GM23338 (cell line): ENCODE results near the gene ROR1. TPM values are rescaled to one million over a fixed set of nuclear protein-coding genes. Genes with fewer than 3 reads are reported as not detected.
A peak's percentile ranks its signal among the peaks of the same experiment; 100 is the strongest.

Source experiments
- ATAC-seq: fragments of 200-7000 bp; cut with Tn5 transposase; 3 replicates; pipeline ENCODE4 v1.9.1; 2020
- DNase-seq: peaks from one replicate; pipeline ENCODE4 v3.0.0-alpha.2; 2015; ENCODE audit warnings: low spot score
- H2AFZ ChIP-seq: fragments of 200-600 bp; sonication (generic); 2 replicates; pipeline ENCODE4 v1.8.0; 2016; ENCODE audit warnings: antibody characterized with exemption, mild to moderate bottlenecking, moderate library complexity
- H3F3A ChIP-seq: fragments of 200-600 bp; sonication (generic); replicated peaks from 2 replicates; pipeline ENCODE4 v1.8.0; 2017; ENCODE audit warnings: antibody characterized with exemption, mixed run types, low read depth
- H3K27ac ChIP-seq: fragments of 200-600 bp; sonication (generic); 2 replicates; pipeline ENCODE4 v1.6.1; 2016; ENCODE audit warnings: low read depth
- H3K27me3 ChIP-seq: fragments of 200-600 bp; sonication (generic); 2 replicates; pipeline ENCODE4 v1.8.0; 2016; ENCODE audit warnings: mild to moderate bottlenecking, mixed run types, moderate library complexity; ENCODE audit not compliant: insufficient read depth
- H3K36me3 ChIP-seq: fragments of 200-600 bp; sonication (generic); 2 replicates; pipeline ENCODE4 v1.8.0; 2016; ENCODE audit warnings: mild to moderate bottlenecking; ENCODE audit not compliant: insufficient read depth
- H3K4me1 ChIP-seq: fragments of 200-600 bp; sonication (generic); 2 replicates; pipeline ENCODE4 v1.8.0; 2016; ENCODE audit warnings: mild to moderate bottlenecking, moderate library complexity; ENCODE audit not compliant: insufficient read depth
- H3K4me2 ChIP-seq: fragments of 200-600 bp; sonication (generic); 2 replicates; pipeline ENCODE4 v1.7.1; 2017; ENCODE audit warnings: mixed run types
- H3K4me3 ChIP-seq: fragments of 200-600 bp; sonication (generic); 2 replicates; pipeline ENCODE4 v1.6.1; 2016; ENCODE audit warnings: mixed run types
- H3K79me2 ChIP-seq: fragments of 200-600 bp; sonication (generic); replicated peaks from 2 replicates; pipeline ENCODE4 v1.8.0; 2017; ENCODE audit warnings: mild to moderate bottlenecking; ENCODE audit not compliant: insufficient read depth
- H3K9me2 ChIP-seq: fragments of 200-600 bp; sonication (generic); 2 replicates; pipeline ENCODE4 v1.8.0; 2017; ENCODE audit not compliant: insufficient read depth
- H4K20me1 ChIP-seq: fragments of 200-600 bp; sonication (generic); replicated peaks from 2 replicates; pipeline ENCODE4 v1.8.0; 2017; ENCODE audit warnings: mild to moderate bottlenecking; ENCODE audit not compliant: insufficient read depth
- H3K27ac Mint-ChIP-seq: 2 replicates; pipeline ENCODE4 v1.8.0; 2020; ENCODE audit warnings: inconsistent platforms, mild to moderate bottlenecking, moderate library complexity, mixed read lengths
- H3K27me3 Mint-ChIP-seq: 3 replicates; pipeline ENCODE4 v1.8.0; 2022; ENCODE audit warnings: low read depth, mild to moderate bottlenecking, moderate library complexity, mixed read lengths, inconsistent platforms; ENCODE audit not compliant: insufficient read depth, poor library complexity
- H3K36me3 Mint-ChIP-seq: 3 replicates; pipeline ENCODE4 v1.8.0; 2021; ENCODE audit warnings: low read depth, mild to moderate bottlenecking, inconsistent platforms, moderate library complexity, mixed read lengths
- H3K4me1 Mint-ChIP-seq: 3 replicates; pipeline ENCODE4 v1.8.0; 2020; ENCODE audit warnings: mild to moderate bottlenecking, inconsistent platforms, mixed read lengths
- H3K4me3 Mint-ChIP-seq: 3 replicates; pipeline ENCODE4 v1.8.0; 2021; ENCODE audit warnings: moderate library complexity, mild to moderate bottlenecking, inconsistent platforms, mixed read lengths
- H3K9me3 Mint-ChIP-seq: 3 replicates; pipeline ENCODE4 v1.8.0; 2020; ENCODE audit warnings: moderate library complexity, mild to moderate bottlenecking, inconsistent platforms, mixed read lengths
- CREB1 ChIP-seq: fragments of 250-450 bp; sonication (Bioruptor Pico); IDR thresholded peaks from 2 replicates; pipeline ENCODE4 v1.5.0; 2020; ENCODE audit warnings: low read depth, mild to moderate bottlenecking, moderate library complexity
- EZH2phosphoT487 ChIP-seq: fragments of 200-600 bp; sonication (generic); IDR thresholded peaks from one replicate; pipeline ENCODE4 v1.8.1; 2018; ENCODE audit warnings: antibody characterized with exemption; ENCODE audit not compliant: unreplicated experiment
- NANOG ChIP-seq: IDR thresholded peaks from 2 replicates; pipeline ENCODE4 v1.6.1; 2016; ENCODE audit warnings: antibody characterized with exemption, borderline replicate concordance
- POLR2AphosphoS5 ChIP-seq: IDR thresholded peaks from 2 replicates; pipeline ENCODE4 v1.6.1; 2016; ENCODE audit warnings: antibody characterized with exemption, low read depth
- ZNF114 ChIP-seq: fragments of 250-450 bp; sonication (Bioruptor Pico); IDR thresholded peaks from 2 replicates; pipeline ENCODE4 v1.5.0; 2020; ENCODE audit warnings: mild to moderate bottlenecking, moderate library complexity
- ZNF331 ChIP-seq: fragments of 250-450 bp; sonication (Bioruptor Pico); IDR thresholded peaks from 2 replicates; pipeline ENCODE4 v1.5.0; 2020; ENCODE audit warnings: low read depth, mild to moderate bottlenecking, moderate library complexity
- ZNF462 ChIP-seq: fragments of 250-450 bp; sonication (Bioruptor Pico); IDR thresholded peaks from 2 replicates; pipeline ENCODE4 v1.5.0; 2020; ENCODE audit warnings: mild to moderate bottlenecking, moderate library complexity
- polyA plus RNA-seq: library from polyadenylated mRNA; unstranded; fragments of >200 nt; fragmentation: Nextera tagmentation; extraction: Ambion mirVana; gene quantifications from 2 replicates; pipeline ENCODE4 v1.2.1, GENCODE V29; 2016
- total RNA-seq: library from RNA; depleted of rRNA; stranded (reverse); fragments of >200 nt; shearing (Covaris generic); gene quantifications from 2 replicates; pipeline ENCODE4 v1.2.3, GENCODE V29; 2014

ROR1 gene
- total and polyA plus RNA-seq, 2 experiments from 2014 or later: 59.7 to 96.0 TPM

GRCh38 chr1:63891060-63891690 lies 117.4 kb downstream of the ROR1 start (continued):
- TF ChIP-seq ZNF462 (CRISPR knock-in tag) (0 out of 2 replicates have a peak, but pooled peaks have one; percentile 45), EZH2phosphoT487 (no peak), CREB1 (CRISPR knock-in tag) (no peak)

GRCh38 chr1:63892632-63893395 lies 119.0 kb downstream of the ROR1 start:
- Histone ChIP-seq H3K36me3 (no peaks in the 10 kb centered on the region), H3K27ac (no peak overlapping the region), H4K20me1 (peaks cover 24% of the 10 kb centered on the region), H3K4me2 (no peak overlapping the region), H3K9me2 (no peaks in the 10 kb centered on the region), H3F3A (no peaks in the 10 kb centered on the region), H3K4me1 (peaks cover 27% of the 10 kb centered on the region), H3K79me2 (peaks cover 100% of the 10 kb centered on the region), H2AFZ (no peak overlapping the region), H3K4me3 (no peak overlapping the region), H3K27me3 (no peaks in the 10 kb centered on the region)
- DNase-seq (no peak), ATAC-seq (peak; percentile 40)
- H3K9me3 Mint-ChIP-seq: no peaks in the 10 kb centered on the region
- H3K27me3 Mint-ChIP-seq: peaks cover 3% of the 10 kb centered on the region
- H3K27ac Mint-ChIP-seq: peak overlapping the region; percentile 3; the same call in 1 of the 2 replicates
- no peak overlapping the region for H3K4me3 Mint-ChIP-seq
- H3K4me1 Mint-ChIP-seq: peaks cover 46% of the 10 kb centered on the region
- H3K36me3 Mint-ChIP-seq: peaks cover 5% of the 10 kb centered on the region; the same call in 2 of the 3 replicates
- no peak for TF ChIP-seq POLR2AphosphoS5
- TF ChIP-seq ZNF462 (CRISPR knock-in tag): no peak
- no peak for TF ChIP-seq NANOG
- no peak for TF ChIP-seq CREB1 (CRISPR knock-in tag)
- no peak for TF ChIP-seq ZNF114 (CRISPR knock-in tag)
- no peak for TF ChIP-seq ZNF331 (CRISPR knock-in tag)
